ENCODE data around the gene IQSEC1. TPM values are rescaled to one million over a fixed set of nuclear protein-coding genes. Genes with fewer than 3 reads are reported as not detected.

The IQSEC1 gene
- total and polyA plus RNA-seq, 8 donors = 24.9 to 57.0 (median 34.2) TPM

GRCh38 chr3:13085846-13086179 lies 12.6 kb upstream of the IQSEC1 start:
- intact Hi-C loops (cut with DNase I) = no loop called here

DNA sequence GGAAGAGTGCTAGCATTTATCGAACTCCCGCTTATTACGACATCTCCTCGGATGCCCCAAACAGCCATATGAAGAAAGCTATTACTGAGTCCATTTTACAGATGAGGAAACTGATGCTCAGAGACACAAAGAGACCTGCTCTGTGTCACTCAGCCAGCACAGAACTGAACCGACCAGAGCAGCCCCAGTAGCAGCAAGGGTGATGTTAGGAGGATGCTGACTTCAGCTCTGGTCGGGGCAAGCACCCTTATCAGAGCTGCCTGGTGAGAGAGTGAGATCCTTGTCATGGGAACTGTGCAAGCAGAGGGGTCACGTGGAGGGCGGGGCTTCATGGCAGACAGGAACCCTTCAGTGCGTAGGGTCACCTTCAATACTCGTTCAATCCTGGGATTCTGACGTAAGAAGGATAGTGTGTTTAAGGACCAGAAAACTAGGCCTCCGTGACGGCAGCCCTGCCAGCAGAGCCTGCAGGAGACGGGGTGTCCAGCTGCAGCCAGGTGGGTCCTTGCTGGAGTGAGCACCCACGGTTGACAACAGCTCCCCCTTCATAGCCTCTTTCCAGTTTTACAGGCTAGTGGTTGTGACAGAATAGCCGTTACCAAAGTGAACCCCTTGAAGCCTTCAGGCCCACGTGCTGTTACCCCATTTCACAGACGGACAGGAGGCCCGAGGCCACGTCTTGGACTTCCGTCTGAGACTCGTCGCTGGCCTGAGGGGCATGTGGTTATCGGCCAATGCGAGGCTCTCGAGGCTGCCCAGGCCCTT lies 12.0 kb upstream of the IQSEC1 start:
- Histone ChIP-seq H3K4me3 (no peak overlapping the region), H3K9me3 (no peaks in the 10 kb centered on the region), H3K27me3 (no peaks in the 10 kb centered on the region), H3K36me3 (no peaks in the 10 kb centered on the region), H3K4me1 (no peaks in the 10 kb centered on the region), H3K27ac (no peak overlapping the region)
- no peak for TF ChIP-seq CTCF (IDR thresholded peaks at IDR 0.05)
- ATAC-seq = no peak
- peak in 1 of 4 donors; percentile 40 for DNase-seq
- intact Hi-C loops (cut with DNase I) = no loop called here

More at GRCh38 chr3:13085846-13086179, 12.6 kb upstream of the IQSEC1 start:
- no peaks in the 10 kb centered on the region for H3K36me3 ChIP-seq
- ATAC-seq (no peak), DNase-seq (peak in 1 of 4 donors; percentile 72)
- no peaks in the 10 kb centered on the region for H3K4me1 ChIP-seq
- H3K27me3 ChIP-seq = no peaks in the 10 kb centered on the region
- no peak overlapping the region for H3K27ac ChIP-seq
- no peaks in the 10 kb centered on the region for H3K9me3 ChIP-seq
- no peak for TF ChIP-seq CTCF (IDR thresholded peaks at IDR 0.05)
- no peak overlapping the region for H3K4me3 ChIP-seq

GRCh38 chr3:13083898-13084297 lies 10.7 kb upstream of the IQSEC1 start:
- Histone ChIP-seq H3K36me3 (no peaks in the 10 kb centered on the region), H3K27ac (no peak overlapping the region), H3K27me3 (peaks cover 0 to 3% of the 10 kb centered on the region in 2 donors), H3K4me3 (no peak overlapping the region), H3K4me1 (no peaks in the 10 kb centered on the region), H3K9me3 (no peaks in the 10 kb centered on the region)
- peak in 1 of 4 donors; percentile 33 for DNase-seq
- ATAC-seq = no peak
- TF ChIP-seq CTCF (IDR thresholded peaks at IDR 0.05) = no peak
- intact Hi-C loops (cut with DNase I) = no loop called here

DNA sequence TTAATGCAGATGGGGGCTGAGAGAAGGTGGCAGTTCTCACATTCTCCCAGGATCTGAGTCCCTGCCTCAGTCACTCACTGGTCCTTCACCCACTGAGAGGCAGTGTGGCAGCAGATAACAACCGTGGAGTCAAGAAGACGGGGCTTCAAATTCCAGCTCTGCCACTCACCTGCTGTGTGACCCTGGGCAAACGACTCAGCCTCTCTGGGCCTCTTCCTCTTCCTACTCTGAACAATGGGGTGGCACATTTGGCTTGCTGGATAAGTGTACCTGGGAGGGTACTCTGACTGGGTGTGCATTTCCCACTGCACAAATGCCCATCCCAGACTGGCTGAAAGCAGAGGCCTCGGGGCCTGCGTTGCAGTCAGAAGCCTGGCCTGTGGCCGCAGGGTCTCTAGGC lies 10.0 kb upstream of the IQSEC1 start:
- ATAC-seq (no peak), DNase-seq (peak in 1 of 4 donors; percentile 38)
- Histone ChIP-seq H3K4me1 (no peaks in the 10 kb centered on the region), H3K27me3 (peaks cover 0 to 9% of the 10 kb centered on the region in 2 donors), H3K27ac (no peak overlapping the region), H3K4me3 (no peak overlapping the region), H3K9me3 (no peaks in the 10 kb centered on the region), H3K36me3 (no peaks in the 10 kb centered on the region)
- TF ChIP-seq CTCF (IDR thresholded peaks at IDR 0.05) = no peak
- intact Hi-C loops (cut with DNase I) = no loop called here

- H3K36me3 ChIP-seq = no peaks in the 10 kb centered on the region
- no peak overlapping the region for H3K4me3 ChIP-seq
- ATAC-seq (no peak), DNase-seq (no peak)
- peaks cover 0 to 15% of the 10 kb centered on the region in 2 donors for H3K27me3 ChIP-seq
- H3K4me1 ChIP-seq = no peaks in the 10 kb centered on the region
- no peaks in the 10 kb centered on the region for H3K9me3 ChIP-seq
- TF ChIP-seq CTCF (IDR thresholded peaks at IDR 0.05) = no peak
- intact Hi-C loops (cut with DNase I) = no loop called here
- no peak overlapping the region for H3K27ac ChIP-seq
Measured at GRCh38 chr3:13082677-13083076, 9.4 kb upstream of the IQSEC1 start.
